H1 (cell line): Measurements from ENCODE around the gene SCFD1.

Source experiments
- BCL11A ChIP-seq, 2 experiments: IDR thresholded peaks; one replicate each; pipeline ENCODE4 v1.6.1; 2011; ENCODE audit warnings: low read depth in 2 of 2, low read length in 2 of 2, mild to moderate bottlenecking in 2 of 2
- HDAC2 ChIP-seq, 2 experiments: fragments of 300-600 bp in 1 of 2; sonication (generic) in 1 of 2; IDR thresholded peaks; 2 replicates each; pipeline ENCODE4 v1.6.1; 2011 to 2012; ENCODE audit warnings: low read depth in 2 of 2, low read length in 2 of 2, mild to moderate bottlenecking in 2 of 2, moderate library complexity in 2 of 2, borderline replicate concordance in 1 of 2, inconsistent platforms in 1 of 2
- JUND ChIP-seq: IDR thresholded peaks from 2 replicates; pipeline ENCODE4 v1.6.1; 2011; ENCODE audit warnings: mild to moderate bottlenecking, improper control_type of control experiment, low read length
- KDM5A ChIP-seq: fragments of 200-600 bp; IDR thresholded peaks from 2 replicates; pipeline ENCODE4 v1.7.1; 2012; ENCODE audit warnings: mild to moderate bottlenecking, low read length, inconsistent platforms, mixed read lengths
- RBBP5 ChIP-seq: IDR thresholded peaks from 2 replicates; pipeline ENCODE4 v1.7.1; 2012; ENCODE audit warnings: low read depth, mild to moderate bottlenecking, inconsistent platforms, low read length, moderate library complexity, borderline replicate concordance
- RFX5 ChIP-seq: IDR thresholded peaks from 2 replicates; pipeline ENCODE4 v1.6.1; 2011; ENCODE audit warnings: low read depth, low read length, improper control_type of control experiment, borderline replicate concordance
- SIX5 ChIP-seq: IDR thresholded peaks from 2 replicates; pipeline ENCODE4 v1.6.1; 2011; ENCODE audit warnings: mild to moderate bottlenecking, low read depth, low read length
- SP2 ChIP-seq: IDR thresholded peaks from 2 replicates; pipeline ENCODE4 v1.6.1; 2012; ENCODE audit warnings: mild to moderate bottlenecking, low read length, inconsistent platforms
- TAF7 ChIP-seq: optimal IDR thresholded peaks from 2 replicates; pipeline ENCODE3; 2011; ENCODE audit warnings: low read depth, mild to moderate bottlenecking, inconsistent platforms, low read length, moderate library complexity, borderline replicate concordance
- ZNF274 ChIP-seq: IDR thresholded peaks from 2 replicates; pipeline ENCODE4 v1.7.0; 2012; ENCODE audit warnings: low read length, borderline replicate concordance; ENCODE audit errors: extremely low read depth
- TF ChIP-seq, protein P1 (sequence below), 3 experiments: IDR thresholded peaks; 1 replicate in 2 of 3; 2 replicates in 1 of 3; pipeline versions ENCODE4 v1.5.1 to v1.6.1; 2011; ENCODE audit warnings: low read length in 3 of 3, mild to moderate bottlenecking in 3 of 3, inconsistent platforms in 2 of 3, low read depth in 1 of 3, moderate library complexity in 1 of 3; ENCODE audit not compliant: insufficient read depth in 1 of 3; ENCODE audit errors: control extremely low read depth in 1 of 3
- TF ChIP-seq, protein P2 (sequence below): IDR thresholded peaks from 2 replicates; pipeline ENCODE4 v1.6.1; 2012; ENCODE audit warnings: inconsistent platforms

DNA sequence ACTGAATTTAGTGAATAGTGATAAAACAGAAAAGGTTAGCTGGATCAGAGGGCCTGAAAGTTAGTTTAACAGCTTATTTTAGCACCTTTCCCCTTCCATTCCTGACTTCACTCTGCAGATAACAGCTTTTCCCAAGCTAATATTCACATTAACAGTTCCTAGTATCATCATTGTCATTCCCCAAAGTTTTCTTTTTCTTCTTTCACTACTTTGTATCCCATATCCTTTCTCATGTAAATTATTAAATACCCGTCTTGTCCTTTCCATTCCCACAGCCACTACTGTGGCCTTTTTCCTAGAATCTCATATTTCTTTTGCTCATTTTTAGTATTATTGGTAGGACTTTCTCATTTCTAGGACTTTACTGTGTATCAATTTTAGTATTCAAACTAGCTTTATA, 70.5 kb downstream of the SCFD1 start:
- TF ChIP-seq, protein P1, sequence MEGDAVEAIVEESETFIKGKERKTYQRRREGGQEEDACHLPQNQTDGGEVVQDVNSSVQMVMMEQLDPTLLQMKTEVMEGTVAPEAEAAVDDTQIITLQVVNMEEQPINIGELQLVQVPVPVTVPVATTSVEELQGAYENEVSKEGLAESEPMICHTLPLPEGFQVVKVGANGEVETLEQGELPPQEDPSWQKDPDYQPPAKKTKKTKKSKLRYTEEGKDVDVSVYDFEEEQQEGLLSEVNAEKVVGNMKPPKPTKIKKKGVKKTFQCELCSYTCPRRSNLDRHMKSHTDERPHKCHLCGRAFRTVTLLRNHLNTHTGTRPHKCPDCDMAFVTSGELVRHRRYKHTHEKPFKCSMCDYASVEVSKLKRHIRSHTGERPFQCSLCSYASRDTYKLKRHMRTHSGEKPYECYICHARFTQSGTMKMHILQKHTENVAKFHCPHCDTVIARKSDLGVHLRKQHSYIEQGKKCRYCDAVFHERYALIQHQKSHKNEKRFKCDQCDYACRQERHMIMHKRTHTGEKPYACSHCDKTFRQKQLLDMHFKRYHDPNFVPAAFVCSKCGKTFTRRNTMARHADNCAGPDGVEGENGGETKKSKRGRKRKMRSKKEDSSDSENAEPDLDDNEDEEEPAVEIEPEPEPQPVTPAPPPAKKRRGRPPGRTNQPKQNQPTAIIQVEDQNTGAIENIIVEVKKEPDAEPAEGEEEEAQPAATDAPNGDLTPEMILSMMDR (IDR thresholded peaks at IDR 0.05; ENCODE audit: control extremely low read depth in 1 of 3, insufficient read depth in 1 of 3, low read depth in 1 of 3, low read length in 3 of 3): no peak
- TF ChIP-seq ZNF274 (no peak), SP2 (no peak), HDAC2 (IDR thresholded peaks at IDR 0.05; ENCODE audit: borderline replicate concordance in 1 of 2, low read depth in 2 of 2, low read length in 2 of 2) (no peak), SIX5 (no peak), TAF7 (no peak), BCL11A (IDR thresholded peaks at IDR 0.05; ENCODE audit: low read depth in 2 of 2, low read length in 2 of 2) (no peak), KDM5A (no peak), RFX5 (no peak), JUND (no peak), RBBP5 (no peak)
- TF ChIP-seq, protein P2, sequence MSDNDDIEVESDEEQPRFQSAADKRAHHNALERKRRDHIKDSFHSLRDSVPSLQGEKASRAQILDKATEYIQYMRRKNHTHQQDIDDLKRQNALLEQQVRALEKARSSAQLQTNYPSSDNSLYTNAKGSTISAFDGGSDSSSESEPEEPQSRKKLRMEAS: no peak
